SIG-M5 (cell line): Measurements from ENCODE around the gene PBX1.
"Not testable (repeated sequence)": the region's sequence is repeated elsewhere in the genome, so short reads cannot be mapped to it uniquely, and the experiment has no call there.

ENCODE experiments used
- DNase-seq: peaks from one replicate; lab custom pipeline; 2025; lab: John Stamatoyannopoulos, UW

PBX1 gene

DNA sequence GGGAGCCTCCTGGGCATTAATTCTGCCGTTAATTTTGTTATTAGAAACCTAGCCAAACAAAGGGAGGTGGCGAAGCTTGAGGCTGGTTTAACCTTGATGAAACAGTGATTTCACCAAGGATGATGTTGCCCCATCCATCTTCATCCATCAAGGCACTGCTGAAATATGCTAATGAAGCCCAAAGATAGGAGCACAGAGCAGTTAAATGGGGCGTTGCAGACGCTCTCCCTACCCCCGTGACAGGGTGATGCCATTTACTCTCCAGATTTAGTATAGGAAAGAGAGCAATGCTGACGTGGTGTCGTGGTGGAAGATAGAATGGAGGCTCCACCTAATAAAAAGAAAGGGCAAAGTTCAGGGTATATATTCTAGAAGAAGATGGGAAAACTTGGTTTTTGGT, 84.0 kb downstream of the PBX1 start:
- no peak for DNase-seq

DNA sequence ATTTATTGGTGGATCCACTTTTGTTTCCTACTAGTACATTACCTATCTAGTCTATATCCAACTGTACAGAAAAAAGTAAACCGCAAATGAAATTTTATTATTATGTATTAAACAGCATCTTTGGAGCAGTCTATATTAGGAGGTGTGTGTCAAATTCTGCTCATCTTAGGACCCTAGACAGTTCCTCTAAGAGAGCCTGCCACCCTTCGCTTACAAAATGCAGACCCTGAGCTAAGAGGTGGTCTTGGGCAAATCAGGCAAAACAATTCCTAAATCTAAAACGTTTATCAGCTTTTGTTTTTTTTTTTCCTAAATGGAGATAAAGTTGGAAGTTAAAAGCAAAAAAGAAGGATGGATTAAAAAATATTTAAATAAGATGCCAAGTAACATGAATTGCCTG, 85.3 kb downstream of the PBX1 start:
- DNase-seq, result no peak

DNA sequence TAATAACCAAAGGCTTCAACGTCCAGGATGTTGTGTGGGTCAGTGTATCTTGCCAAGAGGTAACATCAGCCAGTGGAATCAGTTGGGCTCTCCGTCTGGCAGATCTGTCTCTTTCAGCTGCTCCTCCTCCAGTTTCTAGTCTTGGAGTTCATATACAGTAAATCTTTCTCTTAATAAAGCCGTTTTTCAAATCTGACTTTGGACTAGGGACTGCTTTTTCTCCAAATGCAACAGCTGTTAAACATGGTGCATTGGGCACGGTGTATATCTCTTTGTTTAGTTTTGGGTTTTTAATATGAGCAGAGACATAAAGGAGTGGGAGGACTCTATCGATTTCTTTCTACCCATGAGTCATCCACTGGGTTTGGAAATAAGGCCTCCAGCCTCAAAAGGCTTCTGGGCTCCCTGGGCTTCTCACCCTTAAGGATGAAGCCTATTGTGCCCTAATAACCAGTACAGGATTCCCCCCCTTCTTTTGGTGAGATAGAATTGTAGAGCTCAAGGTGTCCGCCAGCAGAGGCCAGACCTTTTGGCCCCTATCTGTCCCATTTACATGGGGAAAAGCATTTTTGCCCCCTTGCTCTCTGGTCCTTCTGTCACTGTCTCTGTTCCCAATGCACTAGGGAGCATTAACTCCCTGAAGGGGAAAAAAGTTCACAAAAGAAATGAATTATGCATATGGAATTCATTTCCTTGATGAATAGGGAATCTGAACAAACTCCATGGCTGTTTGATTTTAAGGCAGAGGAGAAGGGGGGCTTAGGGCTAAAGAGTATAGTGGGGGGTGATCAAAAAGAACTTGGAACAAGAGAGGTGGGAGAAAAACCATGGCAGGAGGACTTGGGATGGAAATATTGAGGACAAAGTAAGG, 86.0 kb downstream of the PBX1 start:
- no peak for DNase-seq

DNA sequence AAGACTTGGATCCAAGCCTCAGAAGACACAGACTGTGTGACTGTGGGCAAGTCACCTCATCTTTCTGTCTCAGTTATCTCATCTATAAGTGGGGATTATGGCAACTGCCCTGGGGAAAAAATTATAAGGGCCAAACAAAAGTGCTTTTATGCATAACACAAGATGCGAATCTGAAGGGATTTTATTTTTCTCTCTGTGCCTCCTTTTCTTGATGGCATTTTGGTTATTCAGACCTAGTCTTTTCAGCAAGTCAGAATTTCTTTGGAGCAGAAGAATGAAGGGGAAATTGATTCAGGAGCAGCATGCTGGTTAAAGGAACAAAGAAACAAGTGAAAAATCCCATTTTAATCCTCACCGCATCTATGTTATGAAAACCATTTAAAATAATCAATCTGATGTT, 86.9 kb downstream of the PBX1 start:
- no peak for DNase-seq

DNA sequence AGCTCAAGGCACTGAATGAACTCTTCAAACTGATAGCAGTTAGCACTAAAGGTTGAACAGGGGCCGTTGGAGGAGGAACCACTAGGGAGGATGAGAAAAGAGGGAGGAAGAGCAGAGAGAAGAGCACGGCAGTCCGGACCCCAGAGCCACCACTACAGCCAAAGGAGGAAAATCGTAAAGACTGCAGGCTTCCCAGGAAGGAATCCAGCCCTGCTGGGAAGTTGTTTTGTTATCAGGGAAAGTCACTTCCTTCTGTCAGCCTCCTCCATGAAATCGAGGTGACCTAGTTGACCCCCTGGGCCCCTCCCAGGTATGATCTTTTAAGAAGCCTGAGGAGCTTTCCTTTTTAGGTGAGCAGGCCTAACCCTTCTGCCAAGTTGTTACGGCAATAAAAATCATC, 88.2 kb downstream of the PBX1 start:
- DNase-seq, result no peak

DNA sequence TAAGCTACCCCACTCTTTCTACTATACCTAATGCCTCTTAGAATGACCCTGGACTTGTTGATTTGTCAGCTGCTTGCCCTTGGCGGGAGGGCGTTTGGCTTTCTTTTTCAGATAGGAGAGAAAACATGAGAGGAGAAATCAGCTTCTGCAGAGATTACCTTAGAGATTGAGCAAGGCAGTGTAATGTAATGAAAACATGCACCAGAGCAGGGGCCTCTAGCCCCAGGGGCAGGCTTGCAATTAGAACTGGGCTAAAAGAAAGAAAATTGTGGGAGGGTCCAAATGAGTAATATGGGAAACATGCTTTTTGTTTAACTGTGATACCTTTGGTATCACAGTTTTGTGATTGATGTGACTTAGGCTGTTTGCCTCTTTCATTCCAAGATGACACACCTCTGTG, 89.7 kb downstream of the PBX1 start:
- no peak for DNase-seq

DNA sequence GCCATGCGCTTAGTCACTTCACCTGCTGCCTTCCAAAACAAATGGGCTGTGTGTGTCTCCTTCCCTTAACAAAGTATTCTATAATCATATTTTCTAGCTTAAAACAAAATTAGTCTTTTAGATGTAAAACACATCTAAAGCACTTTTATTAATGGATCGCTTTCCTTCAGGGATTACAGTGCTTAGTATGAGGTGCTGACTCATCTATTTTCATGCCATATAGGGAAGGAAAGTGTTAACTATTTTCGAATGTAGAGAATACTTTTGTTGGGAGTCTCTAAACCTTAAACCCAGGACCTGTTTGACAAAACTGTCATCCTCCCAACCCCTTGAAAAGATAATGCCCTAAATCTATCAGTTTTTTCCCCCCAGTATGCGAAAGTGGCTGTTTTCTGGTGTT, 90.2 kb downstream of the PBX1 start:
- DNase-seq, result no peak

DNA sequence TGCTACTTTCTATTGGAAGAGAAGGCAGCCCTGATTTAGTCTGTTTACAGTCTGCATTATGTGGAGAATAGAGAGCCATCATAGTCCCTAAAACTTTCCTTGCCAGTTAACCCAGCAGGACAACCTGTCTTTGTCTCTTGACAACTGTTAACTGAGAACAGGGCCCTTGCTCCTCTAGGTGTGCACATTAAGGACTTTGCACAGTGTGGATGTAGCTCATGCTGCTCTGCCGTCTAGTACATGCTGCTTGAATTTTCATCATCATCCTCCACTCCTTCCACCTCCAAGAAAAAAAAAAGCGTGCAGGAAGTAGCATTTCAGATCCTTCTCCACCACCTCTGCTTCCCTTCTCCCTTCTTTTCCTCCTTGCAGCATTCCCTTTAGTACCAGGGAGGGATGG, 91.5 kb downstream of the PBX1 start:
- DNase-seq, result no peak

DNA sequence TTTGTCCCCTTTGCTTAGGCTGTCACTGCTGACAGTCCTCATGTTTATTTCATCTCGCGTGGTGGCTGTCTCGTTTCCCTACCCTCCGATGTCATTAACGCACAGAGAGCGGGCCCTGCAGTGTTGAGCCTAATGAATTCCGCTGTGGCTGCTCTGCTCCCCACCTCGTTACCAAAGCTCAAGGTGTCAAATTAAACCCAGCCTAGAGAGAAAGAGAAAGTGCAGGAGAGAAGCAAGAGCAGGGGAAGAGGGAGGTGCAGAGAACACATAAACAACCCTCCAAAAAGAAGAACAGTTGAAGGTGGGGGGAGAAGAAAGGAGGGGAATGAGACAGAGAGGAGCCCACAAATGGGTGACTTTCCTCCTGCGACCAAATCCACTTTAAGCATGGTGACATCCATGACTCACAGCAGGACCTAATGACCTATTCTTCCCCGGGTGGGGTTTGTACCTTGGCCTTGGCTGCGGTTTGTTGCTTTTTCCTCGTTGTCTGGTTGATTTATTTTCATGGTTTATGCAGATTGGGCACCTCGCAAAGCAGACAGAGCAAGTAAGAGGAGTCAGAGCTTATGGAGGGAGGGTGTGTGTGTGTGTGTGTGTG, 92.5 kb downstream of the PBX1 start:
- no peak for DNase-seq

DNA sequence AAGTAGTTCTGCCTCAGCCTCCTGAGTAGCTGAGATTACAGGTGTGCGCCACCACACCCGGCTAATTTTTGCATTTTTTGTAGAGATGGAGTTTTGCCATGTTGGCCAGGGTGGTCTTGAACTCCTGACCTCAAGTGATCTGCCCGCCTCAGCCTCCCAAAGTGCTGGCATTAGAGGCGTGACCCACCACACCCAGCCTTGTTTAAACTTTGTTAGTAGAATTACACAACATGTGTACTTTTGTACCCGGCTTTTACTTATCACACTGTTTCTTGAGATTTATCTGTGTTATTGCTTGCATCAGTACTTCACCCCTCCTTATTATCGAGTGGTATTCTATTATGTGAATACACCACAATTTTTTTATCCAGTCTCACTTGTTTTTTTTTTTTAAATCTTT, 94.0 kb downstream of the PBX1 start:
- DNase-seq, result not testable (repeated sequence)

DNA sequence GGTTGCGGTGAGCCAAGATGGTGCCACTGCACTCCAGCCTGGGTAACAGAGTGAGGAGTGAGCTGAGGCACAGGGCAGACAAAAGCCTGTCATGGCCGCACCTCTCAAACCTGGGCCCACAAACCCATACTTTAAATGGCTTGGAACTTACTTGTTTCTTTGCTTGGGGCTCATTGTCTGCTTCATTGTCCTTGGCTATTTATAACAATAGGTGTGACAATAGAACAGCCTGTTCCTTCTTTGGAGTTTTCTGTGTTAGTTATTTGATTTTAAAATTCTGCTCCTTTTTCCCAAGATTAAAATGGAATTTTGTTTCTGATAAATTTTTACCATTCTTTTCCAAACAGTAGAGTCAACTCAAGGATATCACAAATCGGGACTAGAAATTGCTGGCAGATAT, 94.7 kb downstream of the PBX1 start:
- no peak for DNase-seq

DNA sequence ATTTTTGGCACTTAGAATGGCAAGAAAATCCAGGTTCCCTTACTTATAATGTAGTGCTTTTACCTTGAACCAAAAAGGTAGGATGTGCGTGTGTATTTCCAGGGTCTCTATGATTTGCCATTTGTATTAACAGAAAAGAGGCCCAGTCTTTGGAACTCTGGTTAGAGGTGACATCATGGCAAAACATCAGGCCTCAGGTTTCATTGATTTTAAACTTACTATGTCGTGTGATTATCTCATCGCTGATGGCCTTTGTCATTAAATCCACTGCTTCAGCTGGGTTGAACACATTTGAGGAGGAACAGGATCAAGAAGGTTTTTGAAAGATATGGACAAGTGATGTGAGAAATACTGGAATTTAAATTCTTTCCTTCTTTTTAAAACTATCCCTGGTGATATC, 95.2 kb downstream of the PBX1 start:
- DNase-seq, result no peak

DNA sequence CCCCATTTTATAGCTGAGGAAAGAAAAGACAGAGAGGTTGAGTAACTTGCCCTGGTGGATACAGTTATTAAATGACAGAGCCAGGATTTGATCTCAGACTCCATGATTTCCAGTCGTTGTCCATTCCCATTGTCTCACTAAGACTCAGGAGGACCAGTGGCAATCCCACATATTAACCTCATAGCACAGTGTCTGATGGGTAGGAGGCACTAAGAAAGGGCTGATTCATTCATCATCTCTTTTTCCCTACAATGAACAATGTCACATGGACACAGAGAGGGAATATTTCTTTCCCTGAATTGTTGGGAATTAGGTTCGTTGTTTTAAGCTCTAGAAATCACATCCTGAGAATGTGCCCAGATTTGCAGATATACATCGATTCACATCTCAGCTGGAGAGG, 99.9 kb downstream of the PBX1 start:
- DNase-seq, result no peak

DNA sequence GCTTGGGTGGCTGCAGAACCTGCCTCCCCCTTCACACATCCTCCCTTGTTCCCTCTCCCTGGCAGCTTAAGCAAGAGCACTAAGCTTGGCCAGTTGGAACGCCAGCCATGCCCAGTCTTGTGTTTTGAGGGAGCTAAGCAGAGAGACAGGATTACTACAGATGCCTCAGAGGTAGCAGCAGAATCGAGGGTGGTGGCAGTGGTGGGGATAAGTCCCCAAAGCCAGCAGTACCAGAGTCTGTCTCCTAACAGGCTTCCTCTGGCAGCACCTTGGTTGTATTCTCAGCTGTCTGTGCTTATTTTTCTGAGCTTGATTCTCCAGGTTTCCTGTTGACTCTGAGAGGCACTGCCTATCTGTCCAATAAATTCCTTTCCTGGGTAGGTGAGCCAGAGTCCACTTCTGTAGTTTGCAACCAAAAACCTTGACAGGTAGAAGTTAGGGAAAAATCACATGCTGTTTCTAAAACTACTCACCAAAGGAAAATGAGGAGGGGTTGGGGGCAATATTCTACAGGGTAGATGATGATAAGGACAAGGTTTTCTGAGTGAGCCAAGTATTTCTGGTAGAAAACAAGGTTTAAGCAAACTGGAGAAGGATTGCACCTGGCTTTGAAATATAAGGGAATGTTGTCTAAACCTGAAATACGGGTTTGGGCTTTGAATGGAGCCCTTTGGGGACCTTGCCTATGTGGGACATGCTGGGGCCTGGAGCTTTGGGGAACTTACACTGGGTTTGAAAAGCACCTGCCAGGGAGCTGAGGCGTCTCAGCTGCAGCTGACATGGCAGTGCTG, 100.8 kb downstream of the PBX1 start:
- DNase-seq, result no peak

DNA sequence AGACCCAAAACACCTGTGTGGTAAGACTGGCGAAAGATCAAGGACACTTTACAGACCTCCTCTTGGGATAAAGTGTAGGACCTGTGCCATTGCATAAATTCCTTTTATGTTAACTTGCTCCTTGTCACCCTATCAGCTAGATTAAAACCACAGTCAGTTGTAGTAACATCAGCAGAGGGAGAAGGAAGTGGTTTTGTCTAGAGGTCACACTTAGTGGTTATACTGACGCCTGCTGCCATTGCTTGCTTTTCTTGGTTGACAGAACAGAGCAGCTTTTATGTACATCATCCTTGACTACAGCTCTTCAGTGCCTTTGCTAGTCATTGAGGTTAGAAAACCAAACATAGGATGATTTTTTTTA, 101.4 kb downstream of the PBX1 start:
- no peak for DNase-seq

DNA sequence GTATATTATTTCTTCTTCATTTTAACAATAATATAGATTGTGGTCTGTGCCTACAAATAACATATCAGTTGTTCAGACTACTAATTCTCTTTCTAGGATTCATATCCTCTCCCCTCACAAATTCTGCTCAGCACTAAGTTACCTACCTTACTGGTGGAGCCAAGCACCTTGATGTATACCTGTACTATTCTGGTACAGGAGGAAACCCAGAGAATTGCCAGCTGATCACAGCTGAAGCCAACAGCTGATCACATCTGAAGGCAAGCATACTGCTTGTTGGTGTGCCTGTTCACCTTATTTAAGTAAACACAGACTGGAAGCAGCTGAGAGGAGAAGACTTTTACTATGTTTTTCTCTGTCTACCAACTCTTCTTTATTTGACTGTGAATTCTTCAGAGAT, 101.8 kb downstream of the PBX1 start:
- no peak for DNase-seq

DNA sequence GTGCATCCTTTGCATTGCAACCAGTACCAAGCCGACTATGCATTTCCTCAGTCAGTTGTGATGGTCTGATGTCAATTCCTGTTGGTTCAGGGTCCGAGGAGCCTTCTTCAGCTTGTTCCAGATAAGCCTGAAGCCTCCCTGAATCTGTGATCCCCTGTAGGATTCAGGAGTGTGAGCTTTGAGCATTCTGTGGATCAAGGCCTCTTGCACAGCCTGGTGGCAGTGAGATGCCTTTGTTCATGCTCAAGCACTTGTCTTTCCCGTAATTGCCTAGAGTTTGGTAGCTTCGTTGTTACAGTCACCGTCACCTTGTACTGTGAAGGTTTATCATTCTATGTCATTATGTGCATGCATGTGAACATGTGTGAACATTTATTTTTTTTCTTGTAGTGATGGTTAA, 103.5 kb downstream of the PBX1 start:
- DNase-seq, result no peak

DNA sequence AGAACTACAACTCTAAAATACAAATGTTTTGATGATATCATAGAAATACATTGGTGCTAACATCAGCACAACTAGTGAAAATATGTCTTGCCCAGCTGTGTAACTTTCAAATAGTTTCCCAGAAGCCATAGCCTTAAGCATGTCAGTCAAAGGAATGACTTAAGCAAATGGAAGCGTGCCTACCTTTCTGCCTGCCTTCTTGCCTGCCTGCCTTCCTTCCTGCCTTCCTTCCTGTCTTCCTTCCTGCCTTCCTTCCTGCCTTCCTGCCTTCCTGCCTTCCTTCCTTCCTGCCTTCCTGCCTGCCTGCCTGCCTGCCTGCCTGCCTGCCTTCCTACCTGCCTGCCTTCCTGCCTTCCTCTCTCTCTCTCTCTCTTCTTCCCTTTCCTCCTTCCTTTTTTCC, 104.0 kb downstream of the PBX1 start:
- DNase-seq, result no peak

DNA sequence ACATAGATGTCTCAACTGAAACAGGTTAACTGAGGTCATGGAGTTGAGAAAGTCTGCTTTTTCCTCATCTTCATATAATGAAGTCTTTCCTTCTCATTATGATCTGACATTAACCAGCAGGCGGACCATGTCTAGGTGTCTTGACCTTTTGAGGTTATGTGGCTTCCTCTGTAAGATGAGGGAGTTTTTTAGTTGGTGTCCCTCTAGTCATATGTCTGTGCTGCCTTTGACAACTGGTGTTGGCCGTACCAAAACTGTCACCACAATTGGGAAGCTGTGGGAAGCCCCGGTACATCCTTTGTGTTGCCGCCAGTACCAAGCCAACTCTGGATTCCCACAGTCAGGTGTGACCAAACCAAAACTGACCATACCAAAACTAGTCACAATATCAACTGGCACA, 105.1 kb downstream of the PBX1 start:
- DNase-seq, result no peak

DNA sequence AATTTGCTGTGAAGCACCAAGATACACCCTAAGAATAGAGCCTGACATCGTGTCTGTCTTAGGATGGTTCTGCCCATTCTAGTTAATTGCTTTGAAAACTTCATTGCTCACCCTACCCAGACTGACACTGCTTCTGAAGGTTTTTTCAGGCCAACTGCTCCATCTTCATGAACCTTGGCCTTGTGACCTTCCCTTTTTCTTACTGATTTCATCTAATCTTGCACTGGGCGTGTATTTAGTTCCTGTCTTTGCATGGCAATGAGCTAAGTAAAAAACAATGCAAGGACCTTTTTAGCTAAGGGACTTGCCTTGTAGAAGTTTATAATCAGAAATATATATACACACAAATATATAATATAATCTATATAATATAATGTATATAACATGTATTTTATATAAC, 108.0 kb downstream of the PBX1 start:
- DNase-seq, result no peak

DNA sequence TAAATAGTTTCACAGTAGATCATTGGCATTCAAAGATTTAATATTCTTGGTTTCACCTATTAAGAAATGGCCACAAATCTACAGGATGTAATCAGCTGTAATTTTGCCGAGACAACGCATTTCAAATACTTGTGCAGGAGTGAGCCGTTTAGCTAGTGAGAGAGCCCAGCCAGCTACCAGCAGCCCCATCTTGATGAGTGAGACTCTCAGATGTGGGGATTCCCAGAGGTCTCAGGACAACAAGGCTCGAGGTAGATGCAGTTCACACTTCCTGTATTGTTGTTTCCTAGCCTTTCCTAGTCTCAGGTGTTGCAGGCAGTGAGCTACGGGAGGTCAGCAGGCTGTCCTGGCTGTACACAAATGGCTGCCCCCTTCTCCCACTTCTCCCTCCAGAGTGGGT, 108.6 kb downstream of the PBX1 start:
- no peak for DNase-seq

DNA sequence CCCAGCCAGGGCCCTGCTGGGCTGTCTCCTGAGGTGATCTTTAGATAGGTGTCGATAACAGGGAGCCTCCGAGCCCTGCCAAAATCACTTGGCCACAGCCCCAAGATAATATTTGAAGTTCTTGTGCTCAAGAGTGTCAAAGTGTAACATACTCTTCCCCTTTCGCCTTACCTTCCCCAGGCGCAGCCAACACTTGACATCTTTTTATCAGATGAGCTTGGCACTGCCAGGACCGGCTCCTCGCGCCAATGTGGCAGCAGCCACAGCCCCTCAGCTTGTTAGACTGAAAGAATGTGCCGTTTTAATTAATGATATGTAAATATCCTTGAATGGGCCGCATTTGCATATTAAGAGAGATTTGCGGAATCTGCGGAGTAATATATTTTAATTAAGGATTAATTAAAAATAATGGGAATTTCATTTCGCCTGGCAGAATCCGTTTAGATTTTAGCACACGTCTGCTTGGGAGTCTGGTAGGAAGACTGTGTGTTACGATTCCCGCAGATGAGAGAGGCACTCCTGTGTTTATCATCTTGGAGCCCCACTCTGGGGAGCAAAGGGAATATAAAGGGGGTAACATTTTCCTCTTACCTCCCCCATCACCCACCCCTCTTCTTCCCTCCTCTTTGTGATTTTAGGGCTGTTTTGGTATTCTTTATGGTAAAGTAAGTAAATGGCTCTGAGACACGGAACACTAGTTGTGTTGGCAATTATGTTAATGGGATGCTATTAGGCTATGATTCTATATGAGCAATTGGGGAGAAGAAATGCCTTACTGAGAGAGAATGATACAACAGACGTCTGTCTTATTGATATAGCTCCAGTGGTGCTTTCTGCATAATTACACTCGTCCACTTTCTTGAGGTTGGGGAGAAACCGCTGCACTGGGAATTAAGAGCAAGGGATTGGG, 109.8 kb downstream of the PBX1 start:
- DNase-seq, result no peak
